DMS53 treated with DMSO at 0.1 percent for 48 hours (cell line): ENCODE measurements around the gene OR4X1.
"Not testable (repeated sequence)": the region's sequence is repeated elsewhere in the genome, so short reads cannot be mapped to it uniquely, and the experiment has no call there.

Source experiments
- DNase-seq: peaks from one replicate; lab custom pipeline; 2025; ENCODE audit not compliant: unreplicated experiment; lab: John Stamatoyannopoulos, UW

Gene OR4X1

GRCh38 chr11:48263423-48263911 is at the start of gene OR4X1:
Gene OR4X1, plus strand, starts transcription at chr11:48263861. Its CDS starts 0 bp downstream, at chr11:48263861.
- no peak for DNase-seq

- no peak for DNase-seq
Measured at GRCh38 chr11:48216510-48216909, 47.2 kb upstream of the OR4X1 start, which contains the start of gene OR4B1. Gene OR4B1, plus strand, starts transcription at chr11:48216810. Its CDS starts 0 bp downstream, at chr11:48216810.

DNA sequence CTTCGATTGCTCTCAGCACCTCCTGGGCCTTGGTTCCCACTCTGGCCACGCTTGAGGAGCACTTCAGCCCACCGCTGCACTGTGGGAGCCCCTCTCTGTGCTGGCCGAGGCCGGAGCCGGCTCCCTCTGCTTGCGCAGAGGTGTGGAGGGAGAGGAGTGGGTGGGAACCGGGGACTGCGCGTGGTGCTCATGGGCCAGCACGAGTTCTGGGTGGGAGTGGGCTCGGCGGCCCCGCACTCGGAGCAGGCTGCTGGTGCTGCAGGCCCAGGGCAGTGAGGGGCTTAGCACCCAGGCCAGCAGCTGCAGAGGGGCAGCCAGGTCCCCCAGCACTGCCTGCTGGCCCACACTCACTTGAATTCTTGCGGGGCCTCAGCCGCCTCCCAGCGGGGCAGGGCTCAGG is 34.9 kb upstream of the OR4X1 start:
- DNase-seq: no peak

DNA sequence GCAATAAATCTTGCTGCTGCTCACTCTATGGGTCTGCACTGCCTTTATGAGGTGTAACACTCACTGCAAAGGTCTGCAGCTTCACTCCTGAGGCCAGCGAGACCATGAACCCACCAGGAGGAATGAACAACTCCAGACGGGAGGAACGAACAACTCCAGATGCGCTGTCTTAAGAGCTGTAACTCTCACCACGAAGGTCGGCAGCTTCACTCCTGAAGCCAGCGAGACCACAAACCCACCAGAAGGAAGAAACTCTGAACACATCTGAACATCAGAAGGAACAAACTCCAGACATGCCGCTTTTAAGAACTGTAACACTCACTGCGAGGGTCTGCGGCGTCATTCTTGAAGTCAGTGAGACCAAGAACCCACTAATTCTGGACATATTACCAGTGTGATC is 33.6 kb upstream of the OR4X1 start:
- DNase-seq: not testable (repeated sequence)

- no peak for DNase-seq
Measured at GRCh38 chr11:48237727-48238126, 25.9 kb upstream of the OR4X1 start.

GRCh38 chr11:48242501-48242900 is 21.2 kb upstream of the OR4X1 start:
- no peak for DNase-seq

GRCh38 chr11:48244804-48245203 is 18.9 kb upstream of the OR4X1 start, which contains the start of gene OR4X2:
Gene OR4X2, plus strand, starts transcription at chr11:48245104. Its CDS starts 0 bp downstream, at chr11:48245104.
- DNase-seq: no peak

- no peak for DNase-seq
Measured at GRCh38 chr11:48248902-48249301, 14.8 kb upstream of the OR4X1 start.

- no peak for DNase-seq
Measured at GRCh38 chr11:48261600-48261999, 2.1 kb upstream of the OR4X1 start.

DNA sequence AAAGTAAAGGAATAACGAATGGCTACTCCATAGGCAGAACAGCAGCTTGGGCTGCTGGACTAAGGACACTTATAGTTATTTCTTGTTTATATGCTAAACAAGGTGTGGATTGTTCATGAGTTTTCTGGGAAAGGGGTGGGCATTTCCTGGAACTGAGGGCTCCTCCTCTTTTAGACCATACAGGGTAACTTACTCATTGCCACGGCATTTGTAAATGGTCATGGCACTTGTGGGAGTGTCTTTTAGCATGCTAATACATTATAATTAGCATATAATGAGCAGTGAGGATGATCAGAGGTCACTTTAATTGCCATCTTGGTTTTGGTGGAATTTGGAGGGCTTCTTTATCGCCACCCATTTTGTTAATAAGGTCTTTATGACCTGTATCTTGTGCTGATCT is 7.0 kb downstream of the OR4X1 start:
- no peak for DNase-seq

DNA sequence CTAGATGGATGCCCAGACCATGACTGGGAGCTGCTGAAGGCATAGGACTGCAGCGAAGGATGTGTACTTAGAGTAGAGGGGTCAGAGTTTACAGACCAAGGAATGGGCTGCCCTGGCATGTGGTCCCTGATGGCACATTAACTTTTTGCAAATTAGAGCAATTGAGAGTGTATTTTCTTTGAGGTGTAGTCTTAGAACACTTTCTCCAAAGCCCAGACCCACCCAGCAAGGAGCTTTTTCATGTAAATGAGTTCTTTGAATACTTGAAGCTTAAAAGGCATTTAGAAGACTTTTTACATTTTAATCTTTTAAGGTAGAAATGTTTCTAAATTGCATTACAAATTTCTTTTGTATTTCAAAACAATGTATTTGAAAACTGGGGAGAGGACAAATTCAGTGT is 8.9 kb downstream of the OR4X1 start:
- DNase-seq: no peak

DNA sequence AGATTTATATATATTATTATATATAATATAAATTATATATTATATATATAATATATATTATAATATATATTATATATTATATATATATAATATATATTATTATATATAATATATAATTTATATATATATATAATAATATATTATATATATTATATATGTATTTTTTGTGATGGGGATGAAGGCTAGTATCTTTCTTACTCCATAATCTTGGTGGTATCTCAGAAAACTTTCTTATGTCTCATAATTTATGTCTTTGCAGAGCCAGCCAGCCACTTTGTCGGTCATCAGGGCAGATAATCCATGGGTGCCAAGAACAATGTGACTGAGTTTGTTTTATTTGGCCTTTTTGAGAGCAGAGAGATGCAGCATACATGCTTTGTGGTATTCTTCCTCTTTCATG is 42.3 kb downstream of the OR4X1 start, which contains the start of gene OR4S1:
TSS of gene OR4S1 (plus strand) at position 301 of the 400 bp plus-strand sequence. CDS start at position 301, 0 bp downstream.
- no peak for DNase-seq

- DNase-seq: peak; percentile 11
Measured at GRCh38 chr11:48307760-48308386, 44.2 kb downstream of the OR4X1 start.

GRCh38 chr11:48313590-48313989 is 49.9 kb downstream of the OR4X1 start:
- DNase-seq: not testable (repeated sequence)
